ENCODE results near the gene NUP205. TPM values are rescaled to one million over a fixed set of nuclear protein-coding genes. Genes with fewer than 3 reads are reported as not detected.

Gene NUP205
- total RNA-seq, 2 experiments from 2014 or later, result 50.6 to 54.7 TPM

DNA sequence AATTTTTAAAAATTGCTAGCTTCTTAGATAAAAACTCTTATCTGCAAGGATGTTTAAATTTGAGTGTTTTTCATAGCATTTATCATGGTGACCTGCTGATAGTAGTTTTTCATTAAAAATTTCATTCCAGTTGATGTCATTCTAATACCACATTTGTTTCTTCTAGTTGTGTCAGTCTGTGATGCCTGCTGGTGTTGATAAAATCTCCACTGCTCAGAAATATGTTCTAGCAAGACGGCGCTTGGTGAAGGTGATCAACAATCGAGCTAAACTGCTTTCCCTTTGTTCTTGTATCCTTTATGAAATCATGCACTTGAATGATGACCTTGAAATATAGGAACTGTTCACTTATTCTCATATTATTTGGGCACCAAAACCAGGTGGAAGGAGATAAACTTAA is 87.0 kb downstream of the NUP205 start:
- peaks cover 65% of the 10 kb centered on the region for H3K36me3 ChIP-seq (ENCODE audit: insufficient read depth, low read length)
- no peak overlapping the region for H3K27ac ChIP-seq (ENCODE audit: low read depth in 1 of 2, low read length in 2 of 2)
- intact Hi-C loops (cut with DNase I, micrococcal nuclease), result loop anchor here (1.0 to 5.0 kb wide), 4 partner anchors 132 to 370 kb away; partner anchors contain the start of gene CNOT4 (in 2 of the 2)
- Mint-ChIP-seq H3K27me3 (no peaks in the 10 kb centered on the region), H3K36me3 (ENCODE audit: low read depth) (peaks cover 84% of the 10 kb centered on the region), H3K9me3 (no peaks in the 10 kb centered on the region), H3K4me1 (ENCODE audit: low read depth) (no peaks in the 10 kb centered on the region), H3K4me3 (no peak overlapping the region), H3K27ac (no peak overlapping the region)
- H3K4me1 ChIP-seq (ENCODE audit: insufficient read depth, low read length), result no peaks in the 10 kb centered on the region
- ChIA-PET POLR2A (interaction anchor here (0.6 to 1.4 kb wide), 3 partner anchors 12 to 370 kb away, joined by 3 to 5 read pairs (median 3); partner anchors contain the start of gene STMP1), CTCF (interaction anchor here (0.7 to 2.5 kb wide), 12 partner anchors 10 to 371 kb away, joined by 3 to 20 read pairs (median 4); partner anchors contain the start of gene STMP1)
- no peak for TF ChIP-seq CTCF (IDR thresholded peaks at IDR 0.05)
- no peak overlapping the region for H3K4me3 ChIP-seq (ENCODE audit: low read length)
- no peak for ATAC-seq (ENCODE audit: poor library complexity)
- no peaks in the 10 kb centered on the region for H3K9me3 ChIP-seq (ENCODE audit: control insufficient read depth in 1 of 2, insufficient read depth in 1 of 2, low read length in 2 of 2)
- no peak for DNase-seq
- H3K27me3 ChIP-seq (ENCODE audit: control insufficient read depth in 1 of 2, insufficient read depth in 2 of 2, low read length in 2 of 2), result no peaks in the 10 kb centered on the region

DNA sequence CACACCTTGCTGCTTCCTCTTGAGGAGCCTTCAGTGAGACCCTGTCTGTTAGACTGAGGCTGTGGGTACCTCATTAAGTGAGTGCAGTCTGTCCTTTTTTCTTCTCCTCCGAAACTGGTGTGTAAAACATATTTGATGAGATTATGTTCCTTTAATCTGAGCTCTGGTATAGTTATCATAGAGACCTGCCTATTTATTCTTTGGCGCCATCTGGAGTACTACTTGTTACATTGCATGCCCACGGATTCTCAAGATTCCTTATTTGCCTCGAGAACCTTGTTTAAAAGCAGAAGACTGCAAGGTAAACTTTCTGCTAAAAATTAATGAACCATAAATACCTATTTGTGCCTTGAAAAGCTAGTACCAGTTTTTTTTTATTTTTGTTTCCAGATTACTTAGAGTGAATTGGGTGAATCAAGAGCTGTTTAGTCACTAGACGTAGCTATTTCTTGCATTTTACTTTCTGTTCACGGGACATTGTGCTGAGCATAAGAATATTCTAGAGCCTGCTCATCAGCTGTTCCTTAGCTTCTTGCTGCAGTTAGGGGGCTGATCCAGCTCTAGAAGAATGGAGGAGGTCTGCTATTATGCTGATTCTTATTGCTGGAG is 87.7 kb downstream of the NUP205 start:
- H3K36me3 Mint-ChIP-seq (ENCODE audit: low read depth), result peaks cover 77% of the 10 kb centered on the region
- no peaks in the 10 kb centered on the region for H3K27me3 ChIP-seq (ENCODE audit: control insufficient read depth in 1 of 2, insufficient read depth in 2 of 2, low read length in 2 of 2)
- H3K27me3 Mint-ChIP-seq, result no peaks in the 10 kb centered on the region
- H3K9me3 ChIP-seq (ENCODE audit: control insufficient read depth in 1 of 2, insufficient read depth in 1 of 2, low read length in 2 of 2), result no peaks in the 10 kb centered on the region
- H3K4me1 ChIP-seq (ENCODE audit: insufficient read depth, low read length), result no peaks in the 10 kb centered on the region
- ATAC-seq (ENCODE audit: poor library complexity) (peak; percentile 92), DNase-seq (peak in 4 of 14 experiments; percentile 20 to 64 (median 56))
- H3K27ac Mint-ChIP-seq, result no peak overlapping the region
- ChIA-PET POLR2A (interaction anchor here (0.6 to 2.1 kb wide), 3 partner anchors 16 to 371 kb away, joined by 3 to 5 read pairs (median 5); partner anchors contain the start of gene STMP1), CTCF (interaction anchor here (0.7 to 2.5 kb wide), 14 partner anchors 10 to 371 kb away, joined by 3 to 20 read pairs (median 4); partner anchors contain the start of gene STMP1)
- intact Hi-C loops (cut with DNase I, micrococcal nuclease), result loop anchor here (1.0 to 5.0 kb wide), 4 partner anchors 133 to 371 kb away; partner anchors contain the start of gene CNOT4 (in 1 of the 2)
- H3K4me1 Mint-ChIP-seq (ENCODE audit: low read depth), result no peaks in the 10 kb centered on the region
- peaks cover 60% of the 10 kb centered on the region for H3K36me3 ChIP-seq (ENCODE audit: insufficient read depth, low read length)
- TF ChIP-seq CTCF (IDR thresholded peaks at IDR 0.05), result peak; percentile 77
- no peak overlapping the region for H3K4me3 ChIP-seq (ENCODE audit: low read length)
- no peaks in the 10 kb centered on the region for H3K9me3 Mint-ChIP-seq
- H3K4me3 Mint-ChIP-seq, result no peak overlapping the region
- no peak overlapping the region for H3K27ac ChIP-seq (ENCODE audit: low read depth in 1 of 2, low read length in 2 of 2)

DNA sequence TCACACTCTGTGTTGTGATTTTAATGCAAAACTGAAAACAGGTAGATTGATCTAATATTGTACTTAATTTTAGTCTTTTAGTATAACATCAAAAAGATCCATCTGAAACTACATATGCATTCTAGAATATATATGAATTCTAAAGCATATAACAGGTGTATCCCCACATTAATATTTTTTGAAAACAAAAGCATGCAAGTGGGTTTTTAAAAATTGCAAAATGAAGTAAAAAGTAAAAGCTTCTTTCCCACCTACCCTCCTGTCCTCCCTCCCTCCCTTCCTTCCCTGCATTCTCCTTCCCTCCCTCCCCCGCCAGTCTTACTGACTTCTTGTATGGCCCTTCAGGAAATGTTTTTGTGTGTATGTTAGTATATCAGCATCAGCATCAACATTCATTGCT is 90.0 kb downstream of the NUP205 start:
- ChIA-PET POLR2A (no interaction called here), CTCF (interaction anchor here (1.8 kb wide), 1 partner anchor 10 kb away, joined by 4 read pairs; no protein-coding TSS in a partner anchor)
- intact Hi-C loops (cut with DNase I, micrococcal nuclease), result loop anchor here in 1 of 2 experiments (5.0 kb wide), 1 partner anchor 135 kb away; the partner anchor contains the start of gene CNOT4
- peaks cover 45% of the 10 kb centered on the region for H3K36me3 ChIP-seq (ENCODE audit: insufficient read depth, low read length)
- TF ChIP-seq CTCF (IDR thresholded peaks at IDR 0.05), result no peak
- no peak overlapping the region for H3K4me3 Mint-ChIP-seq
- no peaks in the 10 kb centered on the region for H3K27me3 ChIP-seq (ENCODE audit: control insufficient read depth in 1 of 2, insufficient read depth in 2 of 2, low read length in 2 of 2)
- H3K4me1 Mint-ChIP-seq (ENCODE audit: low read depth), result no peaks in the 10 kb centered on the region
- no peak overlapping the region for H3K4me3 ChIP-seq (ENCODE audit: low read length)
- no peak overlapping the region for H3K27ac ChIP-seq (ENCODE audit: low read depth in 1 of 2, low read length in 2 of 2)
- ATAC-seq (ENCODE audit: poor library complexity), result no peak
- no peak overlapping the region for H3K27ac Mint-ChIP-seq
- no peaks in the 10 kb centered on the region for H3K9me3 Mint-ChIP-seq
- DNase-seq, result no peak
- H3K9me3 ChIP-seq (ENCODE audit: control insufficient read depth in 1 of 2, insufficient read depth in 1 of 2, low read length in 2 of 2), result no peaks in the 10 kb centered on the region
- no peaks in the 10 kb centered on the region for H3K4me1 ChIP-seq (ENCODE audit: insufficient read depth, low read length)
- no peaks in the 10 kb centered on the region for H3K27me3 Mint-ChIP-seq
- peaks cover 54% of the 10 kb centered on the region for H3K36me3 Mint-ChIP-seq (ENCODE audit: low read depth)
